IMR-90 (cell line): ENCODE measurements around the gene PTRHD1.

Source experiments
- CEBPB ChIP-seq: IDR thresholded peaks from 2 replicates; pipeline ENCODE4 v1.6.1; 2012; ENCODE audit warnings: low read depth, low read length, improper control_type of control experiment
- CHD1 ChIP-seq: IDR thresholded peaks from 2 replicates; pipeline ENCODE4 v1.6.1; 2012; ENCODE audit warnings: low read depth, low read length, improper control_type of control experiment
- CTCF ChIP-seq: conservative IDR thresholded peaks from 2 replicates; pipeline ENCODE4 v1.5.1; 2012; ENCODE audit warnings: mild to moderate bottlenecking, low read depth, low read length, improper control_type of control experiment
- FOS ChIP-seq: fragments of 150-350 bp; IDR thresholded peaks from 2 replicates; pipeline ENCODE4 v1.6.1; 2016; ENCODE audit warnings: low read depth, low read length
- MAFK ChIP-seq: IDR thresholded peaks from 2 replicates; pipeline ENCODE4 v1.6.1; 2012; ENCODE audit warnings: low read depth, low read length, improper control_type of control experiment
- MAZ ChIP-seq: IDR thresholded peaks from 2 replicates; pipeline ENCODE4 v1.6.1; 2012; ENCODE audit warnings: low read depth, mild to moderate bottlenecking, low read length, improper control_type of control experiment, moderate library complexity, borderline replicate concordance
- MXI1 ChIP-seq: IDR thresholded peaks from 2 replicates; pipeline ENCODE4 v1.6.1; 2012; ENCODE audit warnings: low read depth, mild to moderate bottlenecking, low read length, moderate library complexity, borderline replicate concordance
- POLR2A ChIP-seq: IDR thresholded peaks from 2 replicates; pipeline ENCODE4 v1.6.1; 2012; ENCODE audit warnings: mild to moderate bottlenecking, low read depth, low read length
- RAD21 ChIP-seq: IDR thresholded peaks from 2 replicates; pipeline ENCODE4 v1.6.1; 2012; ENCODE audit warnings: low read length, improper control_type of control experiment
- RFX5 ChIP-seq: IDR thresholded peaks from 2 replicates; pipeline ENCODE4 v1.8.0; 2012; ENCODE audit warnings: low read depth, mild to moderate bottlenecking, low read length, moderate library complexity
- USF2 ChIP-seq: fragments of 150-350 bp; IDR thresholded peaks from 2 replicates; pipeline ENCODE4 v1.6.1; 2017; ENCODE audit warnings: mild to moderate bottlenecking, antibody characterized with exemption, low read length, low read depth

GRCh38 chr2:24793761-24794435 lies 707 bp upstream of the PTRHD1 start:
- TF ChIP-seq CTCF, result no peak
- TF ChIP-seq CEBPB, result no peak
- TF ChIP-seq CHD1, result no peak
- TF ChIP-seq MXI1, result no peak
- TF ChIP-seq POLR2A, result no peak
- TF ChIP-seq FOS, result no peak
- no peak for TF ChIP-seq RFX5
- TF ChIP-seq MAZ, result no peak
- TF ChIP-seq RAD21, result no peak
- no peak for TF ChIP-seq MAFK
- no peak for TF ChIP-seq USF2
